Caco-2 (cell line): ENCODE measurements around the gene TP53I3. TPM values are rescaled to one million over a fixed set of nuclear protein-coding genes. Genes with fewer than 3 reads are reported as not detected.
A peak's percentile ranks its signal among the peaks of the same experiment; 100 is the strongest.

Source experiments
- BruUV-seq: library from RNA; stranded (reverse); fragments of 400-500 nt; replicated peaks from 2 replicates; lab custom pipeline; 2021; lab: Mats Ljungman, UMichigan
- CTCF ChIA-PET: fragments of 300-600 bp; sonication (Branson Sonifier 250); formaldehyde crosslinking; loops from one replicate; lab custom pipeline; 2022; ENCODE audit warnings: antibody characterized with exemption; lab: Charles Lee
- POLR2A ChIA-PET: fragments of 300-600 bp; sonication (Branson Sonifier 250); formaldehyde crosslinking; loops from one replicate; lab custom pipeline; 2022; ENCODE audit warnings: antibody characterized with exemption; lab: Charles Lee
- DNase-seq, 2 experiments: peaks; one replicate each; pipeline versions ENCODE4 v3.0.0 to v3.0.0-alpha.2; 2020 to 2022
- H3K27me3 ChIP-seq: replicated peaks from 2 replicates; pipeline ENCODE4 v1.6.0; 2011; ENCODE audit warnings: low read length; ENCODE audit not compliant: control insufficient read depth, insufficient read depth
- H3K36me3 ChIP-seq: 2 replicates; pipeline ENCODE4 v1.5.1; 2011; ENCODE audit warnings: low read length; ENCODE audit not compliant: control insufficient read depth, insufficient read depth
- H3K4me1 ChIP-seq: fragments of 250-450 bp; sonication (Bioruptor Pico); 2 replicates; pipeline ENCODE4 v1.5.1; 2020; ENCODE audit warnings: mild to moderate bottlenecking
- H3K4me3 ChIP-seq: 2 replicates; pipeline ENCODE4 v1.5.1; 2011; ENCODE audit warnings: low read depth, mild to moderate bottlenecking, control low read depth, low read length
- H3K9me3 ChIP-seq: fragments of 250-450 bp; sonication (Bioruptor Pico); 2 replicates; pipeline ENCODE4 v1.5.1; 2020; ENCODE audit warnings: mild to moderate bottlenecking, moderate library complexity
- H3K27ac Mint-ChIP-seq: one replicate; pipeline ENCODE4 v1.8.0; 2022; ENCODE audit warnings: mixed read lengths; ENCODE audit not compliant: unreplicated experiment
- H3K27me3 Mint-ChIP-seq: one replicate; pipeline ENCODE4 v1.8.0; 2022; ENCODE audit warnings: mixed read lengths; ENCODE audit not compliant: insufficient read depth, unreplicated experiment
- H3K36me3 Mint-ChIP-seq: one replicate; pipeline ENCODE4 v1.8.0; 2022; ENCODE audit warnings: mild to moderate bottlenecking, mixed read lengths; ENCODE audit not compliant: insufficient read depth, unreplicated experiment
- H3K4me1 Mint-ChIP-seq: one replicate; pipeline ENCODE4 v1.8.0; 2022; ENCODE audit warnings: low read depth, mixed read lengths; ENCODE audit not compliant: unreplicated experiment
- H3K4me3 Mint-ChIP-seq: one replicate; pipeline ENCODE4 v1.8.0; 2022; ENCODE audit warnings: mild to moderate bottlenecking, moderate library complexity, mixed read lengths; ENCODE audit not compliant: unreplicated experiment
- H3K9me3 Mint-ChIP-seq: one replicate; pipeline ENCODE4 v1.8.0; 2022; ENCODE audit warnings: mixed read lengths; ENCODE audit not compliant: unreplicated experiment
- CTCF ChIP-seq, 2 experiments: fragments of 200-600 bp in 1 of 2; IDR thresholded peaks; 1 replicate in 1 of 2; 2 replicates in 1 of 2; pipeline versions ENCODE4 v1.5.1 to v1.8.0; 2011 to 2022; ENCODE audit warnings: antibody characterized with exemption in 1 of 2, control low read depth in 1 of 2, inconsistent platforms in 1 of 2, low read depth in 1 of 2, low read length in 1 of 2, mild to moderate bottlenecking in 1 of 2, moderate library complexity in 1 of 2; ENCODE audit not compliant: insufficient read depth in 1 of 2, severe bottlenecking in 1 of 2, unreplicated experiment in 1 of 2
- intact Hi-C: fragments of 100-400 bp; cut with micrococcal nuclease; formaldehyde crosslinking; loops from one replicate; pipeline ENCODE4 v1.10.0; 2022; ENCODE audit not compliant: unreplicated experiment
- total RNA-seq: library from RNA; stranded (reverse); gene quantifications from 2 replicates; pipeline ENCODE4 v1.2.3, GENCODE V29; 2022

Gene TP53I3
- total RNA-seq, 1 experiment from 2014 or later: 28.1 TPM

- H3K4me3 Mint-ChIP-seq: peak overlapping the region; percentile 82
- Histone ChIP-seq H3K9me3 (no peaks in the 10 kb centered on the region), H3K36me3 (no peaks in the 10 kb centered on the region), H3K27me3 (no peaks in the 10 kb centered on the region), H3K4me1 (no peaks in the 10 kb centered on the region), H3K4me3 (peak overlapping the region; percentile 97)
- CTCF ChIA-PET: interaction anchor here (0.7 to 1.3 kb wide), 2 partner anchors 40 to 47 kb away, joined by 4 to 13 read pairs; partner anchors contain the start of gene TP53I3
- H3K27ac Mint-ChIP-seq: peak overlapping the region; percentile 76
- BruUV-seq: TSS peak; percentile 59
- H3K4me1 Mint-ChIP-seq: peaks cover 16% of the 10 kb centered on the region
- intact Hi-C loops: loop anchor here (1.0 kb wide), 2 partner anchors 40 to 48 kb away; partner anchors contain the start of genes SF3B6 and TP53I3
- H3K27me3 Mint-ChIP-seq: no peaks in the 10 kb centered on the region
- POLR2A ChIA-PET: interaction anchor here (0.6 to 1.7 kb wide), 3 partner anchors 15 to 47 kb away, joined by 6 to 7 read pairs (median 6); no protein-coding TSS in a partner anchor
- H3K9me3 Mint-ChIP-seq: no peaks in the 10 kb centered on the region
- TF ChIP-seq CTCF (IDR thresholded peaks at IDR 0.05; ENCODE audit: insufficient read depth in 1 of 2, low read depth in 1 of 2, low read length in 1 of 2, severe bottlenecking in 1 of 2, unreplicated experiment in 1 of 2): no peak
- H3K36me3 Mint-ChIP-seq: no peaks in the 10 kb centered on the region
- DNase-seq: no peak
Measured at GRCh38 chr2:24123922-24124580, 39.4 kb upstream of the TP53I3 start.

- CTCF ChIA-PET: interaction anchor here (0.7 to 1.3 kb wide), 5 partner anchors 39 to 183 kb away, joined by 3 to 13 read pairs (median 4); partner anchors contain the start of genes TP53I3 and UBXN2A
- peak; percentile 89 to 92 for DNase-seq
- Mint-ChIP-seq H3K4me1 (peaks cover 18% of the 10 kb centered on the region), H3K9me3 (no peaks in the 10 kb centered on the region), H3K4me3 (peak within 1 kb of the TSS; percentile 82), H3K36me3 (no peaks in the 10 kb centered on the region), H3K27me3 (no peaks in the 10 kb centered on the region), H3K27ac (peak within 1 kb of the TSS; percentile 88)
- intact Hi-C loops: loop anchor here (1.0 kb wide), 2 partner anchors 39 to 47 kb away; partner anchors contain the start of genes SF3B6 and TP53I3
- H3K36me3 ChIP-seq: no peaks in the 10 kb centered on the region
- no peaks in the 10 kb centered on the region for H3K4me1 ChIP-seq
- POLR2A ChIA-PET: interaction anchor here (0.6 to 1.7 kb wide), 6 partner anchors 14 to 196 kb away, joined by 6 to 8 read pairs (median 7); partner anchors contain the start of genes ATAD2B, SF3B6 and TP53I3
- BruUV-seq: no TSS peak
- TF ChIP-seq CTCF (IDR thresholded peaks at IDR 0.05; ENCODE audit: insufficient read depth in 1 of 2, low read depth in 1 of 2, low read length in 1 of 2, severe bottlenecking in 1 of 2, unreplicated experiment in 1 of 2): no peak
- H3K27me3 ChIP-seq: no peaks in the 10 kb centered on the region
- H3K4me3 ChIP-seq: peak within 1 kb of the TSS; percentile 97
- H3K9me3 ChIP-seq: no peaks in the 10 kb centered on the region
Measured at GRCh38 chr2:24123195-24123921, 38.7 kb upstream of the TP53I3 start, which contains the start of the genes FAM228B and PFN4. TSS of gene FAM228B (plus strand) at chr2:24123469. CDS start at chr2:24124362, 893 bp downstream. TSS of gene PFN4 (minus strand) at chr2:24123334. CDS start at chr2:24122535, 799 bp downstream.
